Pancreas (tissue), 10 donors: Measurements from ENCODE around the gene LSM3. TPM values are rescaled to one million over a fixed set of nuclear protein-coding genes. Genes with fewer than 3 reads are reported as not detected.

Source experiments
- ATAC-seq, 4 donors: fragments of 200-7000 bp; cut with Tn5 transposase; one replicate each; pipeline versions ENCODE4 v1.8.0 to v1.9.1; 2020; ENCODE audit warnings: mild to moderate bottlenecking in 4 of 4, moderate library complexity in 4 of 4
- DNase-seq, 6 donors: peaks; one replicate each; pipeline ENCODE4 v3.0.0-alpha.2; 2020
- FAIRE-seq: peaks from 2 replicates; lab custom pipeline; 2012; peaks lifted over from hg19 to GRCh38; lab: Jason Lieb, UNC
- H3K27ac ChIP-seq, 4 donors: fragments of 200-600 bp; sonication (generic); 1 replicate in 3 of 4; 2 replicates in 1 of 4; pipeline versions ENCODE4 v1.5.0 to v1.8.0; 2020
- H3K27me3 ChIP-seq, 4 donors: fragments of 200-600 bp; one replicate each; pipeline ENCODE4 v1.8.0; 2021
- H3K36me3 ChIP-seq, 3 donors: fragments of 200-600 bp; sonication (generic) in 1 of 3; one replicate each; pipeline versions ENCODE4 v1.5.0 to v1.8.0; 2020 to 2021
- H3K4me1 ChIP-seq, 3 donors: fragments of 200-600 bp; one replicate each; pipeline ENCODE4 v1.8.0; 2021
- H3K4me3 ChIP-seq, 4 donors: fragments of 200-600 bp; sonication (generic) in 2 of 4; one replicate each; pipeline versions ENCODE4 v1.5.0 to v1.8.0; 2020 to 2021
- H3K9me3 ChIP-seq, 4 donors: fragments of 200-600 bp; one replicate each; pipeline ENCODE4 v1.8.0; 2021
- CTCF ChIP-seq, 4 donors: fragments of 200-600 bp; sonication (generic) in 3 of 4; IDR thresholded peaks; one replicate each; pipeline versions ENCODE4 v1.5.0 to v1.8.0; 2021; ENCODE audit warnings: antibody characterized with exemption in 4 of 4
- WGBS, 2 donors: extraction: QIAGEN DNeasy Blood & Tissue Kit; methylation state at CpG; one replicate each; pipeline ENCODE4 v1.1.7; 2013; 5-methylcytosine and 5-hydroxymethylcytosine counted together
- intact Hi-C, 3 donors: fragments of 100-400 bp; cut with DNase I; formaldehyde crosslinking; loops; one replicate each; pipeline versions ENCODE4 v1.11.1 to v1.14.2; 2022
- polyA plus RNA-seq, 2 donors: library from polyadenylated mRNA; stranded (reverse); fragments of 200-250 nt; gene quantifications; one replicate each; pipeline ENCODE4 v1.2.3, GENCODE V29; 2013
- total RNA-seq, 6 donors: library from RNA; stranded (reverse); fragmentation: NEBNext Ultra II Directional in 4 of 6; extraction: Animal tissue kit (Norgen Biotek cat#: 25700) in 4 of 6; gene quantifications; one replicate each; pipeline versions ENCODE4 v1.2.1 to v1.2.4, GENCODE V29; 2021 to 2023
- donor health status: healthy with polysubstance abuse.
- donor health status: DM: no; HTN: no; CAD: no; lungs with moderate emphysema.
- donor health status: DM: no; HTN: no; CAD: no.
- donor health status: control.
- donor health status: control.
- donor health status: Bipolar disorder and iron deficiency.
- donor health status: DM: yes; HTN: yes; CAD: no.
- donor health status: DM: no; HTN: no; CAD: no.
- donor health status: DM: no; HTN: no; CAD: no.
- donor health status: DM: yes; HTN: yes; CAD: no.

Gene LSM3
- total and polyA plus RNA-seq, 8 donors = 3.2 to 7.9 (median 4.3) TPM

- Histone ChIP-seq H3K36me3 (peaks cover 0 to 17% (median 5%) of the 10 kb centered on the region in 3 donors), H3K27ac (no peak overlapping the region), H3K27me3 (no peaks in the 10 kb centered on the region), H3K9me3 (no peaks in the 10 kb centered on the region), H3K4me1 (no peaks in the 10 kb centered on the region), H3K4me3 (no peak overlapping the region)
- no peak for DNase-seq
- no peak for FAIRE-seq
- TF ChIP-seq CTCF (IDR thresholded peaks at IDR 0.05) = no peak
- no peak for ATAC-seq
- WGBS, 2 donors = 93% methylated on average over 5 of the region's 5 CpGs
- intact Hi-C loops = no loop called here
Measured at GRCh38 chr3:14186854-14187458, 8.3 kb downstream of the LSM3 start.

GRCh38 chr3:14188041-14188754 lies 9.6 kb downstream of the LSM3 start:
- no peak for ATAC-seq
- Histone ChIP-seq H3K27ac (no peak overlapping the region), H3K4me3 (no peak overlapping the region), H3K27me3 (no peaks in the 10 kb centered on the region), H3K9me3 (no peaks in the 10 kb centered on the region), H3K4me1 (no peaks in the 10 kb centered on the region), H3K36me3 (peaks cover 0 to 6% (median 5%) of the 10 kb centered on the region in 3 donors)
- no peak for DNase-seq
- intact Hi-C loops = no loop called here
- FAIRE-seq = no peak
- no peak for TF ChIP-seq CTCF (IDR thresholded peaks at IDR 0.05)
- WGBS, 2 donors = 71 to 80% methylated on average over 4 of the region's 4 CpGs

- Histone ChIP-seq H3K4me3 (no peak overlapping the region), H3K4me1 (no peaks in the 10 kb centered on the region), H3K9me3 (no peaks in the 10 kb centered on the region), H3K27me3 (no peaks in the 10 kb centered on the region), H3K36me3 (peaks cover 0 to 12% (median 0%) of the 10 kb centered on the region in 3 donors), H3K27ac (no peak overlapping the region)
- ATAC-seq (no peak), DNase-seq (no peak), FAIRE-seq (no peak)
- intact Hi-C loops = no loop called here
- no peak for TF ChIP-seq CTCF (IDR thresholded peaks at IDR 0.05)
- 93 to 99% methylated on average over 4 of the region's 4 CpGs for WGBS, 2 donors
Measured at GRCh38 chr3:14194865-14195264, 16.2 kb downstream of the LSM3 start.

- ATAC-seq (no peak), FAIRE-seq (no peak), DNase-seq (no peak)
- H3K4me3 ChIP-seq = no peak overlapping the region
- no peaks in the 10 kb centered on the region for H3K27me3 ChIP-seq
- peaks cover 0 to 12% (median 0%) of the 10 kb centered on the region in 3 donors for H3K36me3 ChIP-seq
- no peak for TF ChIP-seq CTCF (IDR thresholded peaks at IDR 0.05)
- peaks cover 0 to 5% (median 4%) of the 10 kb centered on the region in 3 donors for H3K4me1 ChIP-seq
- intact Hi-C loops = loop anchor here in 2 of 3 donors (5.0 to 10.0 kb wide), 2 partner anchors 265 to 268 kb away; no protein-coding TSS in a partner anchor
- H3K9me3 ChIP-seq = no peaks in the 10 kb centered on the region
- 80 to 87% methylated on average over 4 of the region's 4 CpGs for WGBS, 2 donors
- H3K27ac ChIP-seq = no peak overlapping the region
Measured at GRCh38 chr3:14199641-14200040, 21.0 kb downstream of the LSM3 start.
